Liver (tissue), 9 donors: ENCODE data around the gene ARRDC5. TPM values are rescaled to one million over a fixed set of nuclear protein-coding genes. Genes with fewer than 3 reads are reported as not detected.
"Not testable (repeated sequence)": the region's sequence is repeated elsewhere in the genome, so short reads cannot be mapped to it uniquely, and the experiment has no call there.

Source experiments
- DNase-seq: peaks from one replicate; pipeline ENCODE4 v3.0.0-alpha.2; 2017; ENCODE audit warnings: low spot score
- H3K27ac ChIP-seq, 2 donors: one replicate each; pipeline ENCODE4 v1.7.0; 2013; ENCODE audit warnings: inconsistent platforms in 2 of 2, low read length in 2 of 2, control low read depth in 1 of 2, low read depth in 1 of 2, mild to moderate bottlenecking in 1 of 2
- H3K27me3 ChIP-seq, 4 donors: one replicate each; pipeline versions ENCODE4 v1.6.1 to v1.7.0; 2013; ENCODE audit warnings: low read length in 3 of 4, inconsistent platforms in 1 of 4, mild to moderate bottlenecking in 1 of 4, moderate library complexity in 1 of 4; ENCODE audit not compliant: control insufficient read depth in 4 of 4, insufficient read depth in 4 of 4
- H3K36me3 ChIP-seq, 4 donors: one replicate each; pipeline versions ENCODE4 v1.6.1 to v1.7.0; 2013; ENCODE audit warnings: low read length in 3 of 4, mild to moderate bottlenecking in 3 of 4, low read depth in 1 of 4, moderate library complexity in 1 of 4; ENCODE audit not compliant: control insufficient read depth in 4 of 4, insufficient read depth in 3 of 4
- H3K4me1 ChIP-seq, 4 donors: one replicate each; pipeline versions ENCODE4 v1.6.1 to v1.7.0; 2013; ENCODE audit warnings: low read length in 3 of 4, mild to moderate bottlenecking in 3 of 4, moderate library complexity in 1 of 4; ENCODE audit not compliant: control insufficient read depth in 4 of 4, insufficient read depth in 4 of 4
- H3K4me3 ChIP-seq, 3 donors: one replicate each; pipeline versions ENCODE4 v1.6.1 to v1.7.0; 2013; ENCODE audit warnings: low read length in 3 of 3, control low read depth in 1 of 3, low read depth in 1 of 3, mild to moderate bottlenecking in 1 of 3
- H3K9ac ChIP-seq, 2 donors: one replicate each; pipeline ENCODE4 v1.7.0; 2013; ENCODE audit warnings: low read length in 2 of 2, mild to moderate bottlenecking in 2 of 2, moderate library complexity in 2 of 2, control low read depth in 1 of 2, low read depth in 1 of 2
- H3K9me3 ChIP-seq, 4 donors: one replicate each; pipeline versions ENCODE4 v1.6.1 to v1.7.0; 2013; ENCODE audit warnings: low read length in 3 of 4; ENCODE audit not compliant: control insufficient read depth in 4 of 4
- ATF3 ChIP-seq: IDR thresholded peaks from 2 replicates; pipeline ENCODE4 v1.6.1; 2016; ENCODE audit warnings: antibody characterized with exemption
- CTCF ChIP-seq: fragments of 150-350 bp; IDR thresholded peaks from 2 replicates; pipeline ENCODE4 v1.5.1; 2017; ENCODE audit warnings: improper control_type of control experiment, low read depth, low read length; ENCODE audit not compliant: missing input control
- EGR1 ChIP-seq, 2 donors: IDR thresholded peaks; 2 replicates each; pipeline ENCODE4 v1.6.1; 2016 to 2018; ENCODE audit warnings: antibody characterized with exemption in 2 of 2, low read depth in 2 of 2
- FOXA1 ChIP-seq: IDR thresholded peaks from 2 replicates; pipeline ENCODE4 v1.6.1; 2016; ENCODE audit warnings: antibody characterized with exemption
- FOXA2 ChIP-seq: IDR thresholded peaks from 2 replicates; pipeline ENCODE4 v1.6.1; 2016; ENCODE audit warnings: antibody characterized with exemption
- GABPA ChIP-seq, 2 donors: IDR thresholded peaks in 1 of 2; conservative IDR thresholded peaks in 1 of 2; 2 replicates each; pipeline ENCODE4 v1.6.1; 2016; ENCODE audit warnings: antibody characterized with exemption in 2 of 2, mild to moderate bottlenecking in 1 of 2, moderate library complexity in 1 of 2
- HNF4A ChIP-seq, 2 donors: conservative IDR thresholded peaks; 2 replicates each; pipeline ENCODE4 v1.6.1; 2016; ENCODE audit warnings: antibody characterized with exemption in 2 of 2, mild to moderate bottlenecking in 2 of 2
- HNF4G ChIP-seq: IDR thresholded peaks from 2 replicates; pipeline ENCODE4 v1.6.1; 2016; ENCODE audit warnings: antibody characterized with exemption
- MAX ChIP-seq: IDR thresholded peaks from 2 replicates; pipeline ENCODE4 v1.6.1; 2016; ENCODE audit warnings: antibody characterized with exemption
- NR2F2 ChIP-seq: IDR thresholded peaks from 2 replicates; pipeline ENCODE4 v1.6.1; 2016; ENCODE audit warnings: antibody characterized with exemption
- RAD21 ChIP-seq, 2 donors: IDR thresholded peaks; 2 replicates each; pipeline ENCODE4 v1.6.1; 2016; ENCODE audit warnings: antibody characterized with exemption in 2 of 2, mild to moderate bottlenecking in 2 of 2
- REST ChIP-seq: IDR thresholded peaks from 2 replicates; pipeline ENCODE4 v1.6.1; 2016; ENCODE audit warnings: antibody characterized with exemption, mild to moderate bottlenecking
- RXRA ChIP-seq, 2 donors: IDR thresholded peaks; 2 replicates each; pipeline ENCODE4 v1.6.1; 2017 to 2018; ENCODE audit warnings: antibody characterized with exemption in 2 of 2, mild to moderate bottlenecking in 1 of 2
- SP1 ChIP-seq: IDR thresholded peaks from 2 replicates; pipeline ENCODE4 v1.6.1; 2018; ENCODE audit warnings: antibody characterized with exemption, mild to moderate bottlenecking
- TAF1 ChIP-seq: conservative IDR thresholded peaks from 2 replicates; pipeline ENCODE4 v1.6.1; 2016; ENCODE audit warnings: antibody characterized with exemption, mild to moderate bottlenecking
- YY1 ChIP-seq: IDR thresholded peaks from 2 replicates; pipeline ENCODE4 v1.6.1; 2016; ENCODE audit warnings: antibody characterized with exemption, mild to moderate bottlenecking
- ZBTB33 ChIP-seq: IDR thresholded peaks from 2 replicates; pipeline ENCODE4 v1.6.1; 2016; ENCODE audit warnings: antibody characterized with exemption
- WGBS: extraction: QIAGEN DNeasy Blood & Tissue Kit; methylation state at CpG from one replicate; pipeline ENCODE4 v1.1.7; 2013; 5-methylcytosine and 5-hydroxymethylcytosine counted together
- polyA plus RNA-seq, 2 donors: library from polyadenylated mRNA; stranded (reverse) in 1 of 2; unstranded in 1 of 2; fragments of 200-250 nt in 1 of 2; fragments of >200 nt in 1 of 2; fragmentation: Nextera tagmentation in 1 of 2; extraction: Ambion mirVana in 1 of 2; gene quantifications; one replicate each; pipeline versions ENCODE4 v1.2.1 to v1.2.3, GENCODE V29; 2013 to 2015
- total RNA-seq, 2 donors: library from RNA; depleted of rRNA; stranded (reverse); fragments of >200 nt; gene quantifications; one replicate each; pipeline ENCODE4 v1.2.3, GENCODE V29; 2014
- donor health status: healthy.
- donor health status: healthy.
- donor health status: healthy.
- donor health status: healthy.
- donor health status: healthy.

The ARRDC5 gene
- total and polyA plus RNA-seq, 4 donors: 0.05 to 0.25 TPM; not detected in 2

GRCh38 chr19:4950650-4951049 lies 48.0 kb upstream of the ARRDC5 start:
- not testable (repeated sequence) for DNase-seq, H3K9ac ChIP-seq, H3K4me1 ChIP-seq, H3K27me3 ChIP-seq, H3K36me3 ChIP-seq, H3K27ac ChIP-seq, H3K4me3 ChIP-seq, H3K9me3 ChIP-seq
- WGBS: 92% methylated on average over 23 of the region's 23 CpGs

- not testable (repeated sequence) for H3K36me3 ChIP-seq, H3K4me3 ChIP-seq, DNase-seq, H3K27me3 ChIP-seq, H3K9me3 ChIP-seq, H3K4me1 ChIP-seq, H3K27ac ChIP-seq, H3K9ac ChIP-seq
- WGBS: 99% methylated on average over 35 of the region's 35 CpGs
Observed at GRCh38 chr19:4941638-4942169, 39.0 kb upstream of the ARRDC5 start.

GRCh38 chr19:4939466-4939865 lies 36.8 kb upstream of the ARRDC5 start:
- WGBS: 93% methylated on average over 7 of the region's 7 CpGs
- no peak for DNase-seq
- no peaks in the 10 kb centered on the region for H3K27me3 ChIP-seq
- no peak overlapping the region for H3K27ac ChIP-seq
- no peaks in the 10 kb centered on the region for H3K36me3 ChIP-seq
- no peak overlapping the region for H3K4me3 ChIP-seq
- no peaks in the 10 kb centered on the region for H3K4me1 ChIP-seq
- TF ChIP-seq MAX (no peak), GABPA (IDR thresholded peaks at IDR 0.05 in 1 of 2, conservative IDR thresholded peaks at IDR 0.05 in 1 of 2) (no peak), EGR1 (IDR thresholded peaks at IDR 0.05; ENCODE audit: low read depth in 2 of 2) (no peak), NR2F2 (no peak), FOXA2 (no peak), ZBTB33 (no peak), HNF4A (conservative IDR thresholded peaks at IDR 0.05) (no peak), HNF4G (no peak), FOXA1 (no peak), SP1 (no peak), YY1 (no peak), RXRA (IDR thresholded peaks at IDR 0.05) (no peak), TAF1 (no peak), RAD21 (IDR thresholded peaks at IDR 0.05) (no peak), CTCF (no peak), REST (no peak), ATF3 (no peak)
- H3K9me3 ChIP-seq: no peaks in the 10 kb centered on the region
- no peak overlapping the region for H3K9ac ChIP-seq

GRCh38 chr19:4938461-4938860 lies 35.8 kb upstream of the ARRDC5 start:
- H3K36me3 ChIP-seq, H3K9ac ChIP-seq, H3K4me3 ChIP-seq, H3K27ac ChIP-seq, DNase-seq, H3K4me1 ChIP-seq, H3K9me3 ChIP-seq, H3K27me3 ChIP-seq: not testable (repeated sequence)
- 98% methylated on average over 4 of the region's 4 CpGs for WGBS
